MM.1S (cell line): ENCODE data around the gene PPIH.

ENCODE experiments used
- EZH2phosphoT487 ChIP-seq: fragments of 300-600 bp; sonication (generic); IDR thresholded peaks from 2 replicates; pipeline ENCODE4 v1.6.1; 2018; ENCODE audit warnings: antibody characterized with exemption, low read length
- TF ChIP-seq, protein P1 (sequence below): fragments of 300-600 bp; sonication (generic); IDR thresholded peaks from 2 replicates; pipeline ENCODE4 v1.5.1; 2016; ENCODE audit warnings: antibody characterized with exemption, low read length, mixed read lengths

GRCh38 chr1:42684139-42684538 lies 25.9 kb downstream of the PPIH start:
- TF ChIP-seq, protein P1, sequence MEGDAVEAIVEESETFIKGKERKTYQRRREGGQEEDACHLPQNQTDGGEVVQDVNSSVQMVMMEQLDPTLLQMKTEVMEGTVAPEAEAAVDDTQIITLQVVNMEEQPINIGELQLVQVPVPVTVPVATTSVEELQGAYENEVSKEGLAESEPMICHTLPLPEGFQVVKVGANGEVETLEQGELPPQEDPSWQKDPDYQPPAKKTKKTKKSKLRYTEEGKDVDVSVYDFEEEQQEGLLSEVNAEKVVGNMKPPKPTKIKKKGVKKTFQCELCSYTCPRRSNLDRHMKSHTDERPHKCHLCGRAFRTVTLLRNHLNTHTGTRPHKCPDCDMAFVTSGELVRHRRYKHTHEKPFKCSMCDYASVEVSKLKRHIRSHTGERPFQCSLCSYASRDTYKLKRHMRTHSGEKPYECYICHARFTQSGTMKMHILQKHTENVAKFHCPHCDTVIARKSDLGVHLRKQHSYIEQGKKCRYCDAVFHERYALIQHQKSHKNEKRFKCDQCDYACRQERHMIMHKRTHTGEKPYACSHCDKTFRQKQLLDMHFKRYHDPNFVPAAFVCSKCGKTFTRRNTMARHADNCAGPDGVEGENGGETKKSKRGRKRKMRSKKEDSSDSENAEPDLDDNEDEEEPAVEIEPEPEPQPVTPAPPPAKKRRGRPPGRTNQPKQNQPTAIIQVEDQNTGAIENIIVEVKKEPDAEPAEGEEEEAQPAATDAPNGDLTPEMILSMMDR = no peak
- TF ChIP-seq EZH2phosphoT487 = no peak
